Measurements from ENCODE around the gene OPCML.

Gene OPCML

DNA sequence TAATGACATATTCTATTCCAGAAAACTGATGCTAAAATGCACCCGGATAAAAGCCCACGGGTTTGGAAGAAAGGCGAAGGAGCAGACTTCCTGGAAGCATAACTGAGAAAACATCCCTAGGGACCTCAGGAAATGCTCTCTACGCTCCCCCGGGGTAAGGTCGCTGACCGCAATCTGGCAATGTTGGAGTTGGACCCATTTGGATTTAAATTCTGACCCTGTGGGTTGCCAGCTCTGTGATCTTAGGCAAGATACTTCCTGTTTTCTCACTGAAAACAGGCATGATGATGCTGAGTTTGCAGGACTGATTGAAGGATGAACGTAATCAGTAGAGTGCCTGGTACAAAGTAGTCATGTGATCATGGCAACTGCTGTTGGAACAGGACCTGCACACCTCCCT is 1107.9 kb downstream of the OPCML start:
- Histone ChIP-seq H3K27me3 (ENCODE audit: insufficient read depth, low read length, poor library complexity, severe bottlenecking) (no peaks in the 10 kb centered on the region), H3K79me2 (ENCODE audit: insufficient read depth, low read length) (no peaks in the 10 kb centered on the region), H3K36me3 (ENCODE audit: insufficient read depth, low read length) (no peaks in the 10 kb centered on the region), H3K4me1 (ENCODE audit: insufficient read depth, low read length, poor library complexity, severe bottlenecking) (no peaks in the 10 kb centered on the region), H3K9me3 (ENCODE audit: insufficient read depth, low read depth, low read length) (no peaks in the 10 kb centered on the region), H3K9ac (ENCODE audit: low read depth, low read length, poor library complexity, severe bottlenecking) (no peak overlapping the region), H4K20me1 (ENCODE audit: insufficient read depth, low read length, poor library complexity, severe bottlenecking) (no peaks in the 10 kb centered on the region), H2AFZ (ENCODE audit: low read length) (no peak overlapping the region), H3F3A (ENCODE audit: low read depth) (no peaks in the 10 kb centered on the region), H3K4me3 (ENCODE audit: low read length, poor library complexity, severe bottlenecking) (no peak overlapping the region), H3K9me2 (replicated peaks; ENCODE audit: low read depth, low read length) (no peaks in the 10 kb centered on the region), H3K4me2 (ENCODE audit: low read depth, low read length, poor library complexity, severe bottlenecking) (no peak overlapping the region)
- TF ChIP-seq, protein P1, sequence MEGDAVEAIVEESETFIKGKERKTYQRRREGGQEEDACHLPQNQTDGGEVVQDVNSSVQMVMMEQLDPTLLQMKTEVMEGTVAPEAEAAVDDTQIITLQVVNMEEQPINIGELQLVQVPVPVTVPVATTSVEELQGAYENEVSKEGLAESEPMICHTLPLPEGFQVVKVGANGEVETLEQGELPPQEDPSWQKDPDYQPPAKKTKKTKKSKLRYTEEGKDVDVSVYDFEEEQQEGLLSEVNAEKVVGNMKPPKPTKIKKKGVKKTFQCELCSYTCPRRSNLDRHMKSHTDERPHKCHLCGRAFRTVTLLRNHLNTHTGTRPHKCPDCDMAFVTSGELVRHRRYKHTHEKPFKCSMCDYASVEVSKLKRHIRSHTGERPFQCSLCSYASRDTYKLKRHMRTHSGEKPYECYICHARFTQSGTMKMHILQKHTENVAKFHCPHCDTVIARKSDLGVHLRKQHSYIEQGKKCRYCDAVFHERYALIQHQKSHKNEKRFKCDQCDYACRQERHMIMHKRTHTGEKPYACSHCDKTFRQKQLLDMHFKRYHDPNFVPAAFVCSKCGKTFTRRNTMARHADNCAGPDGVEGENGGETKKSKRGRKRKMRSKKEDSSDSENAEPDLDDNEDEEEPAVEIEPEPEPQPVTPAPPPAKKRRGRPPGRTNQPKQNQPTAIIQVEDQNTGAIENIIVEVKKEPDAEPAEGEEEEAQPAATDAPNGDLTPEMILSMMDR (conservative IDR thresholded peaks at IDR 0.05; ENCODE audit: low read length): no peak
- TF ChIP-seq EZH2phosphoT487 (IDR thresholded peaks at IDR 0.05; ENCODE audit: borderline replicate concordance): no peak

- no peaks in the 10 kb centered on the region for H3K9me3 ChIP-seq (ENCODE audit: insufficient read depth, low read depth, low read length)
- no peaks in the 10 kb centered on the region for H3K4me1 ChIP-seq (ENCODE audit: insufficient read depth, low read length, poor library complexity, severe bottlenecking)
- no peaks in the 10 kb centered on the region for H3K27me3 ChIP-seq (ENCODE audit: insufficient read depth, low read length, poor library complexity, severe bottlenecking)
- H4K20me1 ChIP-seq (ENCODE audit: insufficient read depth, low read length, poor library complexity, severe bottlenecking): no peaks in the 10 kb centered on the region
- H2AFZ ChIP-seq (ENCODE audit: low read length): no peak overlapping the region
- H3K4me3 ChIP-seq (ENCODE audit: low read length, poor library complexity, severe bottlenecking): no peak overlapping the region
- H3K9me2 ChIP-seq (replicated peaks; ENCODE audit: low read depth, low read length): no peaks in the 10 kb centered on the region
- H3K79me2 ChIP-seq (ENCODE audit: insufficient read depth, low read length): no peaks in the 10 kb centered on the region
- no peaks in the 10 kb centered on the region for H3F3A ChIP-seq (ENCODE audit: low read depth)
- no peak overlapping the region for H3K9ac ChIP-seq (ENCODE audit: low read depth, low read length, poor library complexity, severe bottlenecking)
- no peaks in the 10 kb centered on the region for H3K36me3 ChIP-seq (ENCODE audit: insufficient read depth, low read length)
- no peak overlapping the region for H3K4me2 ChIP-seq (ENCODE audit: low read depth, low read length, poor library complexity, severe bottlenecking)
- no peak for TF ChIP-seq EZH2phosphoT487 (IDR thresholded peaks at IDR 0.05; ENCODE audit: borderline replicate concordance)
- TF ChIP-seq, protein P1 (conservative IDR thresholded peaks at IDR 0.05; ENCODE audit: low read length): no peak
These were observed 1109.0 kb downstream of the OPCML start for GRCh38 chr11:132423266-132423665.

DNA sequence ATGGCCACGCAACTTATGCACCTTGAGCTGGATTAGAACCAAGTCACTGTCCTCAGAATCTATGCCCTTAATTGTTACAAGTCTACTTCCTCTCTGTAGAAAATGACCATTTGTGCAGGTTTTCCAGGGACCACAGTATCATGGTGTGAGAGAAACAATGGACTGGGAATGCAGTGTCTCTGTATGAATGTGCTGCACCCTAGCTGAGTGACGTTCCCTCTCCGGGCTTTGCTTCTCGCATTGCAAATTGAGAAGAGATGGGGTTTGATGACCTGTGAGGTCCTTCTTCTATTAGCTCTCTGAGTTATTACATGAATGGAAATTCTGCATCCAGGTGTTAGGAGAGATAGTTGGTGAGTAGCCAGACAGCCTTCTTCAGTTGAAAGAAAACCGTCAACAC is 1109.6 kb downstream of the OPCML start:
- Histone ChIP-seq H4K20me1 (ENCODE audit: insufficient read depth, low read length, poor library complexity, severe bottlenecking) (no peaks in the 10 kb centered on the region), H3K27me3 (ENCODE audit: insufficient read depth, low read length, poor library complexity, severe bottlenecking) (no peaks in the 10 kb centered on the region), H3K4me1 (ENCODE audit: insufficient read depth, low read length, poor library complexity, severe bottlenecking) (no peaks in the 10 kb centered on the region), H3K79me2 (ENCODE audit: insufficient read depth, low read length) (no peaks in the 10 kb centered on the region), H3K9ac (ENCODE audit: low read depth, low read length, poor library complexity, severe bottlenecking) (no peak overlapping the region), H3K4me3 (ENCODE audit: low read length, poor library complexity, severe bottlenecking) (no peak overlapping the region), H3K9me3 (ENCODE audit: insufficient read depth, low read depth, low read length) (no peaks in the 10 kb centered on the region), H3K36me3 (ENCODE audit: insufficient read depth, low read length) (no peaks in the 10 kb centered on the region), H3K4me2 (ENCODE audit: low read depth, low read length, poor library complexity, severe bottlenecking) (no peak overlapping the region), H3F3A (ENCODE audit: low read depth) (no peaks in the 10 kb centered on the region), H3K9me2 (replicated peaks; ENCODE audit: low read depth, low read length) (no peaks in the 10 kb centered on the region), H2AFZ (ENCODE audit: low read length) (no peak overlapping the region)
- TF ChIP-seq, protein P1 (conservative IDR thresholded peaks at IDR 0.05; ENCODE audit: low read length): no peak
- TF ChIP-seq EZH2phosphoT487 (IDR thresholded peaks at IDR 0.05; ENCODE audit: borderline replicate concordance): no peak
